PC-3 (cell line): ENCODE results near the gene CACHD1.

Experiments used
- EZH2 ChIP-seq: fragments of 300-600 bp; sonication (generic); IDR thresholded peaks from one replicate; pipeline ENCODE4 v1.6.1; 2017; ENCODE audit warnings: antibody characterized with exemption, mild to moderate bottlenecking, low read length; ENCODE audit not compliant: unreplicated experiment
- TF ChIP-seq, protein P1 (sequence below): fragments of 300-600 bp; sonication (generic); conservative IDR thresholded peaks from 2 replicates; pipeline ENCODE4 v1.5.1; 2017; ENCODE audit warnings: antibody characterized with exemption, low read depth, mild to moderate bottlenecking, low read length

DNA sequence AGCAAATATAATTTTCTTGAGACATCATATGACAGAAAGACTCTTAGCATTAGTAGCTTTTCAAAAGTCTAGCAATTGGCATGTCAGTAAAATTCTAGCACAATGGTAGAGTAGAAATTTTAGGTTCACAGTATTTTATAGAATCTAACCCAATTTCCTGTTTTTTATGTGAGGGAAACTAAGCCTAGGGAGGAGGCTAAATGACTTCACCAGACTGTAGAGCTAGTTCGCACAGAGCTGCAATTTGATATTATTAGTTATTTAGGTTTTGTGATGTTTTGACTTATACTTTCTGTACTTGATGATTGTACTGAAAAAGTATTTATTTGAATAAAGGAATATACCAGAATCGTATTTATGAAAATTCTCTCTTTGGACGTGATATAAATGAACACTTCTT, 68.5 kb downstream of the CACHD1 start:
- TF ChIP-seq, protein P1, sequence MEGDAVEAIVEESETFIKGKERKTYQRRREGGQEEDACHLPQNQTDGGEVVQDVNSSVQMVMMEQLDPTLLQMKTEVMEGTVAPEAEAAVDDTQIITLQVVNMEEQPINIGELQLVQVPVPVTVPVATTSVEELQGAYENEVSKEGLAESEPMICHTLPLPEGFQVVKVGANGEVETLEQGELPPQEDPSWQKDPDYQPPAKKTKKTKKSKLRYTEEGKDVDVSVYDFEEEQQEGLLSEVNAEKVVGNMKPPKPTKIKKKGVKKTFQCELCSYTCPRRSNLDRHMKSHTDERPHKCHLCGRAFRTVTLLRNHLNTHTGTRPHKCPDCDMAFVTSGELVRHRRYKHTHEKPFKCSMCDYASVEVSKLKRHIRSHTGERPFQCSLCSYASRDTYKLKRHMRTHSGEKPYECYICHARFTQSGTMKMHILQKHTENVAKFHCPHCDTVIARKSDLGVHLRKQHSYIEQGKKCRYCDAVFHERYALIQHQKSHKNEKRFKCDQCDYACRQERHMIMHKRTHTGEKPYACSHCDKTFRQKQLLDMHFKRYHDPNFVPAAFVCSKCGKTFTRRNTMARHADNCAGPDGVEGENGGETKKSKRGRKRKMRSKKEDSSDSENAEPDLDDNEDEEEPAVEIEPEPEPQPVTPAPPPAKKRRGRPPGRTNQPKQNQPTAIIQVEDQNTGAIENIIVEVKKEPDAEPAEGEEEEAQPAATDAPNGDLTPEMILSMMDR, result no peak
- TF ChIP-seq EZH2, result no peak
